ENCODE data around the gene PDPR. TPM values are rescaled to one million over a fixed set of nuclear protein-coding genes. Genes with fewer than 3 reads are reported as not detected.

The PDPR gene
- total RNA-seq (2022; extraction: Qiagen RNA extraction), result 13.1 to 16.6 TPM (median 14.8 TPM) in 5 replicates

GRCh38 chr16:70113982-70114826 is at the start of gene PDPR:
PDPR (plus strand) TSS chr16:70114332; CDS start chr16:70120493, 6,161 bp downstream.

GRCh38 chr16:70173212-70173837 is 59.2 kb downstream of the PDPR start, which contains the start of gene CLEC18C:
CLEC18C (plus strand) TSS chr16:70173787; CDS start chr16:70174279, 492 bp downstream.

Other genes with a start within 250 kb of the PDPR start
- gene CLEC18A, start 163.0 kb upstream of the PDPR start, total RNA-seq (2022; extraction: Qiagen RNA extraction), result 0.06 to 0.22 TPM (median 0.07 TPM) in 4 of 5 replicates, not detected in the other
- gene CLEC18C, start 59.5 kb downstream of the PDPR start, total RNA-seq (2022; extraction: Qiagen RNA extraction), result 0.07 to 0.24 TPM (median 0.16 TPM) in 4 of 5 replicates, not detected in the other
- 12.8 to 16.0 TPM (median 14.9 TPM) in 5 replicates for gene EXOSC6, start 137.6 kb downstream of the PDPR start, total RNA-seq (2022; extraction: Qiagen RNA extraction)
- 92.0 to 102 TPM (median 99.2 TPM) in 5 replicates for gene AARS1, start 175.2 kb downstream of the PDPR start, total RNA-seq (2022; extraction: Qiagen RNA extraction)
- 28.0 to 33.6 TPM (median 29.5 TPM) in 5 replicates for gene DDX19B, start 184.9 kb downstream of the PDPR start, total RNA-seq (2022; extraction: Qiagen RNA extraction)
- gene DDX19A, start 232.6 kb downstream of the PDPR start, total RNA-seq (2022; extraction: Qiagen RNA extraction), result 38.1 to 41.1 TPM (median 40.1 TPM) in 5 replicates